Right lobe of liver (tissue), 6 donors: ENCODE results near the gene PFDN4. TPM values are rescaled to one million over a fixed set of nuclear protein-coding genes. Genes with fewer than 3 reads are reported as not detected.
"Not testable (repeated sequence)": the region's sequence is repeated elsewhere in the genome, so short reads cannot be mapped to it uniquely, and the experiment has no call there.

Source experiments
- ATAC-seq, 4 donors: fragments of 200-7000 bp; cut with Tn5 transposase; one replicate each; pipeline ENCODE4 v1.9.1; 2020; ENCODE audit warnings: mild to moderate bottlenecking in 4 of 4, moderate library complexity in 4 of 4
- DNase-seq, 3 donors: peaks; one replicate each; pipeline ENCODE4 v3.0.0-alpha.2; 2020
- H3K27ac ChIP-seq, 3 donors: fragments of 200-600 bp; one replicate each; pipeline ENCODE4 v1.8.0; 2022
- H3K27me3 ChIP-seq, 2 donors: fragments of 200-600 bp; one replicate each; pipeline ENCODE4 v1.8.0; 2022
- H3K36me3 ChIP-seq, 4 donors: fragments of 200-600 bp; sonication (generic) in 1 of 4; one replicate each; pipeline versions ENCODE4 v1.5.1 to v1.8.0; 2017 to 2022; ENCODE audit warnings: control low read depth in 1 of 4
- H3K4me1 ChIP-seq, 4 donors: fragments of 200-600 bp; sonication (generic) in 1 of 4; one replicate each; pipeline versions ENCODE4 v1.5.1 to v1.8.0; 2017 to 2022; ENCODE audit warnings: control low read depth in 1 of 4
- H3K4me3 ChIP-seq, 3 donors: fragments of 200-600 bp; one replicate each; pipeline ENCODE4 v1.8.0; 2022
- H3K9me3 ChIP-seq, 4 donors: fragments of 200-600 bp; sonication (generic) in 1 of 4; one replicate each; pipeline versions ENCODE4 v1.5.1 to v1.8.0; 2017 to 2022; ENCODE audit warnings: control low read depth in 1 of 4
- CTCF ChIP-seq, 4 donors: fragments of 200-600 bp in 3 of 4; fragments of 450-650 bp in 1 of 4; IDR thresholded peaks; one replicate each; pipeline versions ENCODE4 v1.5.1 to v1.8.0; 2016 to 2022; ENCODE audit warnings: antibody characterized with exemption in 4 of 4, mild to moderate bottlenecking in 2 of 4
- POLR2A ChIP-seq: fragments of 450-650 bp; IDR thresholded peaks from one replicate; pipeline ENCODE4 v1.6.1; 2017; ENCODE audit warnings: antibody characterized with exemption, mild to moderate bottlenecking
- WGBS: methylation state at CpG from one replicate; pipeline ENCODE4 v1.1.6; 2018; ENCODE audit warnings: low coverage, low lambda C conversion rate; ENCODE audit not compliant: insufficient coverage; ENCODE audit errors: missing lambda C conversion rate; 5-methylcytosine and 5-hydroxymethylcytosine counted together
- intact Hi-C, 2 donors: fragments of 100-400 bp; cut with DNase I; formaldehyde crosslinking; loops; one replicate each; pipeline versions ENCODE4 v1.11.2 to v1.14.1; 2022
- total RNA-seq, 6 experiments: library from RNA; depleted of rRNA in 2 of 6; stranded (reverse); fragments of >200 nt in 2 of 6; fragmentation: NEBNext Ultra II Directional in 3 of 6; extraction: Animal tissue kit (Norgen Biotek cat#: 25700) in 3 of 6; gene quantifications; one replicate each; pipeline versions ENCODE4 v1.1.0 to v1.2.4, GENCODE V29; 2016 to 2023
- donor health status: DM: no; HTN: yes; CAD: no.
- donor health status: DM: no; HTN: no; CAD: no.
- donor health status: DM: no; HTN: no; CAD: no.
- donor health status: DM: no; HTN: yes; CAD: no.
- donor health status: DM: no; HTN: yes; CAD: no.

The PFDN4 gene
- total RNA-seq, 6 experiments from 2014 or later: 4.2 to 50.9 (median 7.9) TPM

GRCh38 chr20:54223285-54223684 lies 15.4 kb downstream of the PFDN4 start:
- Histone ChIP-seq H3K27ac (no peak overlapping the region), H3K27me3 (no peaks in the 10 kb centered on the region), H3K4me3 (no peak overlapping the region), H3K9me3 (no peaks in the 10 kb centered on the region), H3K36me3 (no peaks in the 10 kb centered on the region), H3K4me1 (peaks cover 0 to 22% (median 8%) of the 10 kb centered on the region in 4 donors)
- intact Hi-C loops: loop anchor here in 1 of 2 donors (10.0 kb wide), 1 partner anchor 422 kb away; no protein-coding TSS in a partner anchor
- 54% methylated on average over 2 of the region's 5 CpGs for WGBS
- DNase-seq (no peak), ATAC-seq (no peak)
- no peak for TF ChIP-seq POLR2A
- TF ChIP-seq CTCF (IDR thresholded peaks at IDR 0.05): no peak

- 64% methylated on average over 4 of the region's 4 CpGs for WGBS
- intact Hi-C loops: loop anchor here in 1 of 2 donors (10.0 kb wide), 1 partner anchor 421 kb away; no protein-coding TSS in a partner anchor
- DNase-seq (no peak), ATAC-seq (no peak)
- Histone ChIP-seq H3K36me3 (no peaks in the 10 kb centered on the region), H3K27me3 (no peaks in the 10 kb centered on the region), H3K9me3 (no peaks in the 10 kb centered on the region), H3K4me1 (peaks cover 0 to 22% (median 8%) of the 10 kb centered on the region in 4 donors), H3K27ac (no peak overlapping the region), H3K4me3 (no peak overlapping the region)
- no peak for TF ChIP-seq CTCF (IDR thresholded peaks at IDR 0.05)
- no peak for TF ChIP-seq POLR2A
These were observed 15.9 kb downstream of the PFDN4 start for GRCh38 chr20:54223751-54224150.

- H3K27ac ChIP-seq, H3K27me3 ChIP-seq, H3K9me3 ChIP-seq, H3K36me3 ChIP-seq, H3K4me3 ChIP-seq, ATAC-seq, DNase-seq: not testable (repeated sequence)
- peaks cover 0 to 22% (median 8%) of the 10 kb centered on the region in 4 donors for H3K4me1 ChIP-seq
- 97% methylated on average over 3 of the region's 9 CpGs for WGBS
- intact Hi-C loops: loop anchor here in 1 of 2 donors (10.0 kb wide), 1 partner anchor 420 kb away; no protein-coding TSS in a partner anchor
These were observed 16.8 kb downstream of the PFDN4 start for GRCh38 chr20:54224642-54225041.

- no peaks in the 10 kb centered on the region for H3K36me3 ChIP-seq
- TF ChIP-seq POLR2A (no peak), CTCF (IDR thresholded peaks at IDR 0.05) (no peak)
- intact Hi-C loops: loop anchor here in 1 of 2 donors (10.0 kb wide), 1 partner anchor 418 kb away; no protein-coding TSS in a partner anchor
- H3K9me3 ChIP-seq: no peaks in the 10 kb centered on the region
- no peak overlapping the region for H3K27ac ChIP-seq
- H3K27me3 ChIP-seq: no peaks in the 10 kb centered on the region
- DNase-seq (no peak), ATAC-seq (no peak)
- peaks cover 0 to 3% (median under 1%) of the 10 kb centered on the region in 4 donors for H3K4me1 ChIP-seq
- H3K4me3 ChIP-seq: no peak overlapping the region
These were observed 19.4 kb downstream of the PFDN4 start for GRCh38 chr20:54227241-54227640.

- H3K27me3 ChIP-seq: no peaks in the 10 kb centered on the region
- H3K36me3 ChIP-seq: no peaks in the 10 kb centered on the region
- WGBS: 79% methylated on average over 4 of the region's 5 CpGs
- no peak overlapping the region for H3K27ac ChIP-seq
- DNase-seq: no peak
- TF ChIP-seq CTCF (IDR thresholded peaks at IDR 0.05) (no peak), POLR2A (no peak)
- no peak for ATAC-seq
- H3K9me3 ChIP-seq: no peaks in the 10 kb centered on the region
- intact Hi-C loops: loop anchor here in 1 of 2 donors (10.0 kb wide), 1 partner anchor 417 kb away; no protein-coding TSS in a partner anchor
- H3K4me3 ChIP-seq: no peak overlapping the region
- no peaks in the 10 kb centered on the region for H3K4me1 ChIP-seq
These were observed 19.9 kb downstream of the PFDN4 start for GRCh38 chr20:54227751-54228150.
